ENCODE measurements around the gene FKBP8. TPM values are rescaled to one million over a fixed set of nuclear protein-coding genes. Genes with fewer than 3 reads are reported as not detected.

The FKBP8 gene
- 100 to 1,000 TPM; 145 to 159 TPM for total RNA-seq

DNA sequence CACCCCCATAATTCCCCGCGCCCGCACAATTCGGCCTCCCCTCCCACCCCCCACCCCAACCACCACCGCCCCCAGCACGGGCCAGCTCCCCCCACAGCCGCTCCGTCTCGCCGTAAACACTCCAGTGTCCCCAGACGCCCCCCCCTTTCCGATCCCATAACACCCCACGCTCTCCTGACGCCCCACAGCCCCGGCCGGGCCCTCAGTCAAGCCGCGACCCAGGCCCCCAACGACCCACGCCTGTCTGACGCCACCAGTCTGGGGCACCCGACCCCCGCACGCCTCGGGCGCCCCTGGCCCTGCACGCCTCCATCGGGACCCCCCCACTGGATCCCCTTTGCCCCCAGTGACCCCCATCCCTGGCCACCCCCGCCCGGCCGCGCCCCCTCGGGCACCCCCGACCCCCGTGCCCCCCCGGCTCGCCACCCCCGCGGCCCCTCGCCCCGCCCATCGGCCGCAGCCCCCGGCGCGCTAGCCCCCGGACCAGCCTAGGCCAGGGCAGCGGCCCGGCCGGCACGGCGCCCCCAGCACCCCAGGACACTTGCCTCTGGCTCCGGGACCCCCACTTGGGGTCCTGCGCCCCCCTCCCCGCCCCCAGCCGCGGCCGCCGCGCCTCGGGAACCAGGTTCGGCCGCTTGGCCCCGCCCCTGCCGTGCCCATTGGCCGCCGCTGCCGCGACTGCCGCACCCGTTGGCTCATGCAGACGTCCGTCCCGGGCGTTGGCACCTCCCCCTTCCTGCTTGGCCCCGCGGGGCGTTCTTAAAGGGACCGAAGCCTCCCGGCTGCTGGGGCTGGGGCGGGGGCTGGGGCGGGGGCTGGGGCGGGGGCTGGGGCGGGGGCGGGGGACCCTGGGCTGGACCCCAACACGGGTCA, at the start of gene FKBP8:
FKBP8 (minus strand) TSS at position 633 of the 873 bp plus-strand sequence. CDS start 1,603 bp downstream, outside the sequence.

DNA sequence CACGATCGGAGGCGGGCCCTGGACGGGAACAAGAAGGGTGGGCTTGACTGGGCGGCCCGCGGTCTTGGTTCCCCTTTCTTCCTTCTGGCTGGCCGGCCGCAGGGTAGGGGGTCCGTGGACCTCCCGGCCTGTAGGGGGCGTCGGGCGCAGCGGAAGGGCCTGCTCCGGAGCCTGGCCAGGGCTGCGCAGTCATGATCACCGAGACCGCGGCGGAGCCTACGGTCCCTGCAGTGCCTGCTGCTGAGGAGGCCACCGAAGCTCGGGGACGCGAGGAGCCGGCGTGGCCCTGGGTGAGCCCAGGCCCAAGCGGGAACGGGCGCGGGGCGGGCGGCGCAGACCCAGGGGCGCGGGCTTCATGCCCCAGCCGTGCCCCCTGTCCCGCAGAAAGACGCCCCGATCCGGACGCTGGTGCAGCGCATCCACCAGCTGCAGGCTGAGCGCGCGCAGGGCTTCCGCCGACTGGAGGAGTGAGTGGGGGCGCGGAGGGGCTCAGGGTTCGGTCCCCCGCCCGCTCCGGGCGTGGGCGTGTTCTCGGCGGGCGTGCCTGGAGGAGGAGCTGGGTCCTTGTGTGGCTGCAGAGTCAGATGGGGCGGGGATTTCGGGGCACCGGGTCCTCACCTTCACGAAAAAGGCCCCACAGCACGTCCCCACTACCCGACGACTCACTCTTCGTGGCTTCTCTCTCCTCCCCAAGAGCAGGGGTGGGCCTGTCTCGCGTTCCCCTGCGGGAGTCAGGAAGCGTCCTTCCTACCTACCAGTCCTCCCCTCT, 45.4 kb upstream of the FKBP8 start, which contains the start of gene REX1BD:
REX1BD (plus strand) TSS at position 188 of the 769 bp plus-strand sequence; CDS start at position 192, 4 bp downstream.

DNA sequence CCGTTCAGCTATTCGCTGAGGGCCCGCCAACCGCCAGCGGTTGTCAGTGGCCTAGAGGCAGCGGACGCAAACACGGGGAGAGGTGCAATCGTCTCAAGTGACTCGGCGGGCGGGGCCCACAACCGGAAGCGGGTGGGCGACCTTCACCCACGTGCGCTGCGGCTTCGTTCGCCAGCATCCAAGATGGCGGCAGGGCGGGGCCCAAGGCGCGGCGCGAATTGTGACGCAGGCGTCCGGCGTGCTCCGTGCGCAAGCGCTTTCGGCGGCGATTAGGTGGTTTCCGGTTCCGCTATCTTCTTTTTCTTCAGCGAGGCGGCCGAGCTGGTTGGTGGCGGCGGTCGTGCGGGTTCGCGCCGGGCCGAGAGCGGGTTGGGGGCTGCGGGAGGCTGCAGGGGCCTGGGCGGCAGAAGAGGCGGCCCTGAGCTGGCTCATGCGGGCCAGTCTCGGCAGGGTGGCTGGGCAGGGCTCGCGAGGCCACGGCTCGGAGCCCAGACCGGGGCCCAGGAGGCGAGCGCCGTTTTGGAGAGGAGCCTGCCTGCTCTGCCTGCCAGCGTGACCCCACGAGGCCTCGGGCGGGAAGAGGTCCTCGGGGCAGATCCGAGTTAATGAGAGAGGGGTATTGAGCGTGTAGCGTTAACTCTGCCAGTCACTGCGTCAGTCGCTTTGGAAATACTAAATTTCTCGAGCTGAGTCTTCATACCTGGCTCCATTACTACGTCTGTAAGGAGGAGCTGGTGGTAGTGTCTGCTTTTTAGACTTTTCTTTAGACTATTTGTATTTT, 28.4 kb upstream of the FKBP8 start, which contains the start of gene UBA52:
UBA52 (plus strand) TSS at position 294 of the 781 bp plus-strand sequence. CDS start 1,444 bp downstream, outside the sequence.

DNA sequence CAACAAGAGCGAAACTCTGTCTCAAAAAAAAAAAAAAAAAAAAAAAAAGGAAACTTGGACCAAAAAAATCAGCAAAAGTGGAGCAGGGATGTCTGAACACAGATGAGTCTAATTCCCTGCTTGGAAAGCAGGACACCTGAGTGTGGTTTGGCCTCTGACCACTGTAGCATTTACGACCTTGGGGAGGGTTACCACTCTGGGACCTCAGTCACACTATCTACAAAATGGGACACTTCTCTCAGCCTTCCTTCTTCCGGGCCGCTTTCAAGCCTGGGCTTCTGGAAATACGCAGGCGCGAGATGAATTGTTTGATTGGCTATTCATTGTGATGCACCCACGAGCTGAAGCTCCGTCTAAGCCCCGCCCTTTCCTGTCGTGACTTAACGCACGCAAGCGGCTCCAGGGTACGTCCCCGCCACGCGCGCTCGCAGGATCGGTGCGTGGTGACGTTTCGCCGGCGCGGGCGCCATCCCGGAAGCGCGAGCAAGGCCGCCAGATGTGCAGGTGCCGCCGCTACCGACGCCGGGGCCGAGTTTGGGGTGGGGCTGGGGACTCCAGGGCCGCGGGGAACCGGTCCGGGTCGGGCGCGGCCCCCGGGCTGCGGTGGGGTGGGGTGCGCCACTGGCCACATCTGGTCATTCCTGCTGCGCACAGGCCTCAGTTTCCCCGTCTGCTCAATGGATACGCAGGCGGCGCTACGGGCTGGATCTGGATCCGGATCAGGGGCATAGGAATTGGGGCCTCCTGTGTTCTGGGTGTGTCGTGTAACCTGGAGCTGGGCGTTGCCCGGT, 14.2 kb upstream of the FKBP8 start, which contains the start of gene KXD1:
KXD1 (plus strand) TSS at position 460 of the 791 bp plus-strand sequence. CDS start 4,187 bp downstream, outside the sequence.

DNA sequence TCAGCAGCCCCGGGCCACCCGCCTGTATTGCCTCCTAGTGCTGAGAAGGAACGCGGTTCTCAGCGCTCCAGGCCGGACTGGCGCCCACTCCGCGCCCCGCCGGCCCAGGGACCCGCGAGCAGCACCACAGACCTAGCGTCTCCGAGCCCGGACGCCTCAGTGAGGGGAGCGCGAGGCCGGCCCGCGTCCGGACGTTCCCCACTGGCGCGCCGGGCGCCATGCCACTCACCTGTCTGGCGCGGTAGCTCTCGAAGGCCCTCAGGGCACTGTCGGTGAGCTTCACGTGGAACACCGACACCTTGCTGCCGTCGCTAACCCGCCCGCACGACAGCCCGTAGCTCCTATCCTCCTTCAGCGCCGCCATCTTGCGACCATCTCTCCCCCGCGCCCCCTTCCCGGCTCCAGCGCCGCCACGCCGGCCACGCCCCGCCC, 21.7 kb downstream of the FKBP8 start, which contains the start of gene ELL:
ELL (minus strand) TSS at position 379 of the 432 bp plus-strand sequence; CDS start at position 364, 15 bp downstream.

Other genes with a start within 250 kb of the FKBP8 start
- 100 to 1,000 TPM; 142 to 230 TPM for gene LSM4, start 220.5 kb downstream of the FKBP8 start, total RNA-seq
- gene PGPEP1, start 203.0 kb downstream of the FKBP8 start, total RNA-seq: 10 to 100 TPM; 17.9 to 23.3 TPM
- 100 to 1,000 TPM in 1 of 2 donors, 10 to 100 TPM in 1; 57.8 to 325 TPM for gene GDF15, start 157.4 kb downstream of the FKBP8 start, total RNA-seq
- not detected for gene LRRC25, start 146.0 kb downstream of the FKBP8 start, total RNA-seq
- gene SSBP4, start 124.2 kb downstream of the FKBP8 start, total RNA-seq: 10 to 100 TPM; 38.2 to 85.6 TPM
- 10 to 100 TPM; 24.0 to 25.5 TPM for gene ISYNA1, start 105.4 kb downstream of the FKBP8 start, total RNA-seq
- 10 to 100 TPM in 1 of 2 donors, 1 to 10 TPM in 1; 8.6 to 11.3 TPM for gene ELL, start 21.5 kb downstream of the FKBP8 start, total RNA-seq
- gene KXD1, start 14.3 kb upstream of the FKBP8 start, total RNA-seq: 100 to 1,000 TPM; 138 to 139 TPM
- gene UBA52, start 28.3 kb upstream of the FKBP8 start, total RNA-seq: 100 to 1,000 TPM; 498 to 653 TPM
- 10 to 100 TPM; 67.9 to 68.5 TPM for gene REX1BD, start 45.2 kb upstream of the FKBP8 start, total RNA-seq
- gene CRLF1, start 63.2 kb upstream of the FKBP8 start, total RNA-seq: under 1 TPM in 1 of 2 donors, not detected in 1; under 0.01 TPM
- not detected for gene TMEM59L, start 69.3 kb upstream of the FKBP8 start, total RNA-seq
- 1 to 10 TPM; 3.4 to 4.7 TPM for gene KLHL26, start 93.5 kb upstream of the FKBP8 start, total RNA-seq
- 1 to 10 TPM; 2.3 to 4.8 TPM for gene CRTC1, start 140.1 kb upstream of the FKBP8 start, total RNA-seq
- gene COMP, start 247.7 kb upstream of the FKBP8 start, total RNA-seq: not detected

Data from melanocyte of skin (primary cell).